HL-60/S4 (cell line): Measurements from ENCODE around the gene SIKE1.
"Not testable (repeated sequence)": the region's sequence is repeated elsewhere in the genome, so short reads cannot be mapped to it uniquely, and the experiment has no call there.

Experiments
- in situ Hi-C: fragments of 300-500 bp; cut with MboI; formaldehyde crosslinking; loops from 2 replicates; pipeline ENCODE4 v1.14.3; 2022; ENCODE audit warnings: low sequenced_read_pairs

Gene SIKE1

GRCh38 chr1:114756009-114756892 lies 24.2 kb downstream of the SIKE1 start:
- in situ Hi-C loops, result no loop called here

GRCh38 chr1:114755006-114755931 lies 25.2 kb downstream of the SIKE1 start:
- in situ Hi-C loops, result no loop called here

- in situ Hi-C loops, result not testable (repeated sequence)
These were observed 26.8 kb downstream of the SIKE1 start for GRCh38 chr1:114753702-114754101.

- in situ Hi-C loops, result no loop called here
These were observed 27.3 kb downstream of the SIKE1 start for GRCh38 chr1:114753143-114753542.

- in situ Hi-C loops, result no loop called here
These were observed 29.7 kb downstream of the SIKE1 start for GRCh38 chr1:114750780-114751179.

GRCh38 chr1:114749835-114750234 lies 30.6 kb downstream of the SIKE1 start:
- in situ Hi-C loops, result no loop called here

GRCh38 chr1:114746450-114747121 lies 33.9 kb downstream of the SIKE1 start:
- in situ Hi-C loops, result no loop called here

GRCh38 chr1:114745291-114745690 lies 35.2 kb downstream of the SIKE1 start:
- in situ Hi-C loops, result no loop called here

- in situ Hi-C loops, result no loop called here
These were observed 38.3 kb downstream of the SIKE1 start for GRCh38 chr1:114741963-114742746.

- in situ Hi-C loops, result no loop called here
These were observed 40.2 kb downstream of the SIKE1 start for GRCh38 chr1:114740331-114740730.

- in situ Hi-C loops, result no loop called here
These were observed 43.1 kb downstream of the SIKE1 start for GRCh38 chr1:114737314-114737849.

GRCh38 chr1:114735479-114735878 lies 45.0 kb downstream of the SIKE1 start:
- in situ Hi-C loops, result no loop called here

- in situ Hi-C loops, result no loop called here
These were observed 50.7 kb downstream of the SIKE1 start for GRCh38 chr1:114729782-114730181.

GRCh38 chr1:114728553-114728952 lies 51.9 kb downstream of the SIKE1 start:
- in situ Hi-C loops, result no loop called here

- in situ Hi-C loops, result no loop called here
These were observed 55.3 kb downstream of the SIKE1 start for GRCh38 chr1:114725230-114725629.

GRCh38 chr1:114723915-114724314 lies 56.6 kb downstream of the SIKE1 start:
- in situ Hi-C loops, result no loop called here

GRCh38 chr1:114723457-114723856 lies 57.0 kb downstream of the SIKE1 start:
- in situ Hi-C loops, result no loop called here

- in situ Hi-C loops, result no loop called here
These were observed 60.0 kb downstream of the SIKE1 start for GRCh38 chr1:114720492-114720891.
